K562 (cell line): ENCODE measurements around the gene CCNY. TPM values are rescaled to one million over a fixed set of nuclear protein-coding genes. Genes with fewer than 3 reads are reported as not detected.

ENCODE experiments used
- ARID1B ChIP-seq: fragments of 450-650 bp; IDR thresholded peaks from 2 replicates; pipeline ENCODE4 v1.6.1; 2016; ENCODE audit warnings: antibody characterized with exemption, mild to moderate bottlenecking, inconsistent platforms
- BHLHE40 ChIP-seq: IDR thresholded peaks from 2 replicates; pipeline ENCODE4 v1.6.1; 2011; ENCODE audit warnings: low read length, improper control_type of control experiment
- DEAF1 ChIP-seq: fragments of 450-650 bp; formaldehyde crosslinking; IDR thresholded peaks from 2 replicates; pipeline ENCODE4 v1.4.0; 2020; ENCODE audit warnings: mild to moderate bottlenecking, moderate library complexity
- DIDO1 ChIP-seq: fragments of 450-650 bp; IDR thresholded peaks from 2 replicates; pipeline ENCODE4 v1.6.1; 2016; ENCODE audit warnings: low read depth, missing biosample characterization, missing genetic modification characterization
- FOXJ3 ChIP-seq: sonication (generic); formaldehyde crosslinking; IDR thresholded peaks from 2 replicates; pipeline ENCODE4 v1.4.0; 2020; ENCODE audit warnings: mild to moderate bottlenecking, missing genetic modification reagents
- HBP1 ChIP-seq: fragments of 450-650 bp; formaldehyde crosslinking; IDR thresholded peaks from 2 replicates; pipeline ENCODE4 v1.4.0; 2022; ENCODE audit warnings: missing genetic modification characterization
- HCFC1 ChIP-seq: IDR thresholded peaks from 2 replicates; pipeline ENCODE4 v1.6.1; 2012; ENCODE audit warnings: low read depth, low read length, improper control_type of control experiment
- MLX ChIP-seq, 2 experiments: fragments of 450-650 bp in 1 of 2; sonication (generic) in 1 of 2; formaldehyde crosslinking; conservative IDR thresholded peaks; 2 replicates each; pipeline versions ENCODE4 v1.4.0 to v1.8.1; 2020 to 2022; ENCODE audit warnings: mild to moderate bottlenecking in 1 of 2, missing genetic modification reagents in 1 of 2
- POLR2AphosphoS2 ChIP-seq: IDR thresholded peaks from 2 replicates; pipeline ENCODE4 v1.6.1; 2012; ENCODE audit warnings: low read length, improper control_type of control experiment
- POLR3G ChIP-seq: IDR thresholded peaks from 2 replicates; pipeline ENCODE4 v1.6.1; 2011; ENCODE audit not compliant: insufficient read length, insufficient replicate concordance; ENCODE audit errors: extremely low read depth
- PPARD ChIP-seq: fragments of 250-450 bp; sonication (Bioruptor Pico); IDR thresholded peaks from 2 replicates; pipeline ENCODE4 v1.8.0; 2022; ENCODE audit warnings: inconsistent platforms, mild to moderate bottlenecking, moderate library complexity
- RB1 ChIP-seq: fragments of 450-650 bp; IDR thresholded peaks from 2 replicates; pipeline ENCODE4 v1.6.1; 2017; ENCODE audit warnings: low read depth, mild to moderate bottlenecking
- U2AF2 ChIP-seq: fragments of 200-400 bp; formaldehyde crosslinking; optimal IDR thresholded peaks from 2 replicates; pipeline ENCODE3; 2017; ENCODE audit warnings: low read depth, mild to moderate bottlenecking, low read length
- ZBTB11 ChIP-seq, 3 experiments: fragments of 200-800 bp in 1 of 3; fragments of 250-450 bp in 1 of 3; fragments of 450-650 bp in 1 of 3; sonication (Bioruptor Pico) in 1 of 3; sonication (Bioruptor generic) in 1 of 3; formaldehyde crosslinking in 1 of 3; IDR thresholded peaks; 2 replicates each; pipeline versions ENCODE4 v1.6.1 to v1.8.0; 2016 to 2022; ENCODE audit warnings: mild to moderate bottlenecking in 2 of 3, missing genetic modification characterization in 2 of 3, missing compliant biosample characterization in 1 of 3, moderate library complexity in 1 of 3
- ZEB2 ChIP-seq: fragments of 450-650 bp; IDR thresholded peaks from 2 replicates; pipeline ENCODE4 v1.6.1; 2016
- ZFPM2 ChIP-seq: fragments of 250-450 bp; sonication (Bioruptor Pico); IDR thresholded peaks from 2 replicates; pipeline ENCODE4 v1.5.1; 2022; ENCODE audit warnings: mild to moderate bottlenecking
- ZKSCAN1 ChIP-seq: fragments of 150-350 bp; IDR thresholded peaks from 2 replicates; pipeline ENCODE4 v1.6.1; 2016; ENCODE audit warnings: low read depth, low read length
- ZNF239 ChIP-seq: fragments of 250-450 bp; sonication (Bioruptor Pico); IDR thresholded peaks from 2 replicates; pipeline ENCODE4 v1.4.0; 2020; ENCODE audit warnings: mild to moderate bottlenecking
- polyA plus RNA-seq, 8 experiments: library from polyadenylated mRNA; depleted of rRNA in 4 of 8; stranded (reverse) in 5 of 8; unstranded in 3 of 8; fragments of >200 nt; fragmentation: Nextera tagmentation in 2 of 8; fragmentation: Illumina TruSeq in 1 of 8; extraction: Ambion mirVana in 2 of 8; extraction: Trizol in 1 of 8; gene quantifications; 2 replicates each; pipeline versions ENCODE4 v1.2.1 to v1.2.3, GENCODE V29; 2011 to 2014; ENCODE audit warnings: inconsistent platforms in 1 of 8, missing spikeins in 1 of 8
- total RNA-seq, 7 experiments: library from RNA; depleted of rRNA in 6 of 7; stranded (reverse); fragments of >200 nt in 6 of 7; fragmentation: Illumina TruSeq in 2 of 7; extraction: Trizol in 2 of 7; gene quantifications; 2 replicates each; pipeline versions ENCODE4 v1.2.1 to v1.2.3, GENCODE V29; 2011 to 2021; ENCODE audit warnings: low replicate concordance in 1 of 7
- TF ChIP-seq, protein P1 (sequence below): fragments of 450-650 bp; IDR thresholded peaks from 2 replicates; pipeline ENCODE4 v1.6.1; 2016; ENCODE audit warnings: antibody characterized with exemption

Gene CCNY
- total and polyA plus RNA-seq, 9 of the 15 experiments (the other 6 are each of a cell fraction or from before 2014, with no cell fraction given) = 8.4 to 109 (median 38.6) TPM

GRCh38 chr10:35391153-35391953, 55.0 kb downstream of the CCNY start (continued):
- TF ChIP-seq POLR3G (no peak), ZFPM2 (no peak), DIDO1 (tag) (no peak; the same call in 1 of the 2 replicates), RB1 (peak; percentile 29; the same call in 1 of the 2 replicates), DEAF1 (CRISPR knock-in tag) (peak; percentile 26; the same call in 1 of the 2 replicates), BHLHE40 (peak; percentile 44; the same call in 1 of the 2 replicates), ZBTB11 (CRISPR knock-in tag; IDR thresholded peaks at IDR 0.05) (peak in 2 of 3 experiments; percentile 8 to 68; a peak in 2 of 6 replicates), MLX (CRISPR knock-in tag; conservative IDR thresholded peaks at IDR 0.05) (0 out of 4 replicates have a peak, but pooled peaks of 1 of the 2 experiments have one; percentile 54), U2AF2 (no peak), ZEB2 (peak; percentile 100), FOXJ3 (CRISPR knock-in tag) (no peak), ARID1B (peak; percentile 98), HCFC1 (no peak), POLR2AphosphoS2 (no peak), ZNF239 (CRISPR knock-in tag) (peak; percentile 46; the same call in 1 of the 2 replicates), ZKSCAN1 (no peak), PPARD (no peak), HBP1 (CRISPR knock-in tag) (peak; percentile 81)
- TF ChIP-seq, protein P1, sequence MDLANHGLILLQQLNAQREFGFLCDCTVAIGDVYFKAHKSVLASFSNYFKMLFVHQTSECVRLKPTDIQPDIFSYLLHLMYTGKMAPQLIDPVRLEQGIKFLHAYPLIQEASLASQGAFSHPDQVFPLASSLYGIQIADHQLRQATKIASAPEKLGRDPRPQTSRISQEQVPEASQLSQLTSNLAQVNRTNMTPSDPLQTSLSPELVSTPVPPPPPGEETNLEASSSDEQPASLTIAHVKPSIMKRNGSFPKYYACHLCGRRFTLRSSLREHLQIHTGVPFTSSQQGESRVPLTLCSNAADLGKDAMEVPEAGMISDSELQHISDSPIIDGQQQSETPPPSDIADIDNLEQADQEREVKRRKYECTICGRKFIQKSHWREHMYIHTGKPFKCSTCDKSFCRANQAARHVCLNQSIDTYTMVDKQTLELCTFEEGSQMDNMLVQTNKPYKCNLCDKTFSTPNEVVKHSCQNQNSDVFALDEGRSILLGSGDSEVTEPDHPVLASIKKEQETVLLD = peak; percentile 77; the same call in 1 of the 2 replicates
